GM18858 (cell line): ENCODE results near the gene ITGA8.
"Not testable (repeated sequence)": the region's sequence is repeated elsewhere in the genome, so short reads cannot be mapped to it uniquely, and the experiment has no call there.

ENCODE experiments used
- ATAC-seq: cut with Tn5 transposase; IDR thresholded peaks from one replicate; pipeline ENCODE4 v1.9.1; 2021; ENCODE audit not compliant: unreplicated experiment

Gene ITGA8

DNA sequence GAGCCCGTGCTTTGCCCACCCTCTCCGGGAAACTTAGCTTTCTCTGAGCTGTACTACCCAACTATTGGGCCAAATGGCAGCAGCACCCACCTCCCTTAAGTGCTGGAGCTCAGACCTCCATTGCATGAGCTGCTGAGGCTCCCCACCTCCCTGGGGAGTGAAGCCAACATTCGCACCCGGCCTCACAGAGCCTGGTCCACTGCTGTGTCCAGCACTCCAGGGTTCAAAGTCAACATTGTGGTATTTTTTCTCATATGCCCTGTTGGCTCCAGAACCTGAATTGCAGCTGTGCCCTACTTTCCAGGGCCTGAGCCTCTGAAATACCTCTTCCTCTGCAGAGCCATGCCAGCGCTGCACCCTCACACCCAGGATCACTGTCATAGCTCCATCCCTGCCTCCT lies 29.7 kb downstream of the ITGA8 start:
- ATAC-seq: no peak

DNA sequence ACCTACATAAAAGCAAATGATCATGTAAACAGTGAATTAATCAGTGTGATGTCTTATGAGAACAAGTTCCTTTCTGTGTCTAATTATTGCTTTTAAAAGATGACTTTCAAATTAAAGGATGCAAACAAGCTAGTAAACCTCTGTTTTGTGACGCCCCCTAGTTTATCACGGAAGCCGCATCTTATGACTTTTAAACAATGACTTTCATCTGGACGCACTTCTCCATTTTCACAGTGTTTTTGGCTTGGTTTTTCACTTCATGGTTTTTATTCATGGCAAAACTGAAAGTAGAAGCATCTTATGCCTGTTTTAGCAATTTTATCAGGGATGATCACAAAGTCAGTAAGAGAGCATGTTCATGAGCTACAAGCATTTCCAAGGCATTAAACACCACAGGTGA lies 35.0 kb downstream of the ITGA8 start:
- no peak for ATAC-seq

DNA sequence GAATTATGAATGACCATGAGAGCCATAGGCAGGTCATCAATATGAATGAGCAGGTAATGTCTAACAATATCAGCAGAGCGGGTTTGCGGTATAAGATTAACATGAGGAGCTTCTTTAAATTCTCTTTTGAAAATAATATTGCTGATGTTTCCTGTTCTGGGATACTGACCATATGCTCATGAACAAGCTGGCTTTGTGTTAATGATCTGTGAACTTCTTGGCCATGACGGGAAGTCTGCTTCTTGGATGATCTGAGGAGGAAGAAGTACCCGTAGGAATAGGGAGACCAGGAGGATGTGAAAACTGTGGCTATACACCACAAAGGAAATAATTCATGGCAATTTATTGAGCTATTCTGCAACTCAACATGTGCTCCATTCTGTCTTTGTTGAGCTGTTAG lies 38.6 kb downstream of the ITGA8 start:
- no peak for ATAC-seq

DNA sequence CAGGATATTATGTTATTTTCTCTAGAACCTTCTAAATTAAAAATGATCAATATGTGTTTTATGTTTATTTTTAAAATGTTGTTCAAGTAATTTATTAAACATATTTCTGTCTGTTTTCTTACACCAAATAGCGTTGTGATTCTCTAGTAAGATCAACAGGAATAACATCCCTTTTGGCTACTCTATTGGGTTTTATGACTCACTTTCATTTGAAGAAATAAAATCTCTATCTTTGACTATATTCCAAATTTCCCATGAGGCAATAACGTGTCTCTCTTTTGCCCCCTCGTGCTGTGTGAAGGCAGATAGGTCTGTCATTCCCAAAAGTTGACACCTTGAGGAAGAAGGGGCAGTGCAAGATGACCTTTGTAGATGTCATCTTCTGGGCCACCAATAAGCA lies 40.9 kb downstream of the ITGA8 start:
- no peak for ATAC-seq

DNA sequence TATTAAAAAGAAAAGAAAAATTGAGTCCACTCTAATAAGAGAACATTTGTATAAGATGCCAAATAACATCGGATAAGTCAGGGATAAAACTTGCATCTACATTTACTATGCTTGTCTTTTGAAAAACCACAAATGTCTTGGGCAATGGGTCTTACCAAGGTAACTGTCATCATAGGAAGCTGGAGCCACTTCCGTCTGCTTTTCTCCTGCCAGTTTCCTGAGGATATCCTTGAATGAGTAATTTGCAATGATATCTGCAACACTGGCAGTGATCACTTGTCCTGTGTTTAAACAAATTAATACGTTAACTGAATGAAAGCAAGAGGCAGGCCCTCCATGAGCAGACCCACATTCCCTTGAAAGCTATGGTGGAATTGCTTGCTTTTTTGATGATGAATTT lies 47.3 kb downstream of the ITGA8 start:
- ATAC-seq: no peak

DNA sequence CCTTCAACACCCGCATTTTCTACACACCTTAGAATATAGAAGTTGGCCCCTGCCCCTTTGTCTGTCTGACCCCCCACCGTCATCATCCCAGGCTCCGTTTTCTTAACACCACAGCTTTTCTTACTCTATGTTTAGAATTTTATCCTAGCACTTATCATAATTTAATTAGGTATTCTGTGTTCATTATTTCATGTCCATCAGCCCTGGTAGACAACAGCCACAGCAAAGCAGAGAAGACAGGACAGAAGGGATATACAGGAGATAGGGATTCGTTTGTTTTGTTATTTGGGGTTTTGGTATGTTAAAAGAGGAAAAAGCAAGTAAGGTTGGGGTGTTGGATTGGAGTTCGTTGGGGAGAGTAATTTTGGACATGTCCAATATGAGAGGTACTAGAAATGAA lies 48.8 kb downstream of the ITGA8 start:
- no peak for ATAC-seq

DNA sequence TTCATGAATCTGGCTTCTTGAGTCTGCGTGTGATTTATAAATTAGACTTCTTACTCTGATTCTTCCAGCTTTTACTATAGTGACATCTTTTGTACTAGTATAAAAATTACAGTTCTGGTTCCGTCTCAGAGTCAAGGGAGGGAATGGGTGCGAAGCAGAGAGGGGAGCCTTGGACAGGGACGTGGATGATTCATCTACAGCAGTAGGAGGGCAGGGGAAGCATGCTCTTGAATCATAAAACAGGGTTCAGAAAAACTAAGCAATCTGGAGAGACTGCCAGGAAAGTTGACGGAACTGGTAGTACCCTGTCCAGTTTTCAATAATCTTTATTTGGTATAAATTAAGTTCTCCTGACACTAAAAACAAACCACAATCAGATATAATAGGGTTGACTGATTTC lies 58.1 kb downstream of the ITGA8 start:
- ATAC-seq: no peak

DNA sequence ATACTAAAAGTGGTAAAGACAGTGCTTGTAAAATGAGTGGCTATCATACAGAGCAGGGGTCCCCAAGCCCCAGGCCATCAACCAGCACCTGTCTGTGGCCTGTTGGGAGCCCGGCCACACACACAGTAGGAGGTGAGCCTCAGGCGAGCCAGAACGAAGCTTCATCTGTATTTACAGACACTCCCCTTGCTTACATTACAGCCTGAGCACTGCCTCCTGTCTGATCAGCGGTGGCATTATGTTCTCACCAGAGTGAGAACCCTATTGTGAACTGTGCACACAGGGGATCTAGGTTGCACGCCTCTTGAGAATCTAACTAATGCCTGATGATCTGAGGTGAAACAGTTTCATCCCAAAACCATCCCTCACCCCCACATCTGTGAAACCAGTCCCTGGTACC lies 58.7 kb downstream of the ITGA8 start:
- no peak for ATAC-seq

DNA sequence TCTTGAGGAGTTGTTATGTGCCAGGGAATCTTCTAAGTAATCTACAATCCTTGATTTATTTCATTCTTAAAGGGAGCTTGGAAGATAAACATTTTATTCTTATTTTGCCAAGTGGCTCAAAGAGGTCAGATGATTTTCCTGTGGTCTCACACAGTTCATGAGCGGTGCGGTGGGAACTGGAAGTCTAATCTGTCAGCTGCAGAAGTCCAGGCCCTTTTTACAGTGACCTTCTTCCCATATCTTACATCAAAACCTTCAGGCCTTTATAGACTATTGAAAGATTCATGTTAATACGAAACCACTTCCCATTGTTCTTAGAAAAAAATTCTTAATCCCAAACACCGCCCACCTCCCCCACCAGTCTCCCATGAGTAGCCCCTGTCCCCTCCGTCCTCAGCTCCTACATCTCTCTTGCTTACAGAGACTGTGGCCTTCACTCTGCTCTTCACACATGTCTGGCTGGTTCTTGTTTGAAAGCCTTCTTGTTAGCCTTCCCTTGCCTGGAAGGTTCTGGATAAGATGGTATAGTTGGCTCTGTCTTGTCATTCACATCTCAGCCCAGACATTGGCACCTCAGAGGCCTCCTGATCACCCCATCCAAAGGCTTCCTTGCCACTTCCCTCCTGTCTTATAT lies 61.5 kb downstream of the ITGA8 start:
- ATAC-seq: no peak

DNA sequence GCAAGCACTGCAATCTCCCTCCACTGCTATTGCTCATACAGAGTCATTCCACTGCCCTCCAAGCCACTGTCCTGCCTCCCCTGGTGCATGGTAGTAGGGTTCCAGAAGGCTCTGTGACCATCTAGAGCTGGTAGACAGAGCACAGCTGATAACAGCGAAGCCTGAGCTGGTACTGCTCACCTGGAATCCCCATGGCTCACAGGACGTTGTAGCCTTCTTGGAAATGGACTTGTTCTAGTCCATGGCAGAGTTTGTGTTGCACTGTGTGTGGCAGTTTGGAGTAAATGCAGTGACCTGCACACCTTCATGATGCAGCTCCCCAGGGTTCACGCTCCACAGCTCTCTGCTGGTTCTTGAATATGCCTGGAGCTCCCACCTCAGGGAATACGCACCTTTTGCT lies 67.0 kb downstream of the ITGA8 start:
- ATAC-seq: no peak

DNA sequence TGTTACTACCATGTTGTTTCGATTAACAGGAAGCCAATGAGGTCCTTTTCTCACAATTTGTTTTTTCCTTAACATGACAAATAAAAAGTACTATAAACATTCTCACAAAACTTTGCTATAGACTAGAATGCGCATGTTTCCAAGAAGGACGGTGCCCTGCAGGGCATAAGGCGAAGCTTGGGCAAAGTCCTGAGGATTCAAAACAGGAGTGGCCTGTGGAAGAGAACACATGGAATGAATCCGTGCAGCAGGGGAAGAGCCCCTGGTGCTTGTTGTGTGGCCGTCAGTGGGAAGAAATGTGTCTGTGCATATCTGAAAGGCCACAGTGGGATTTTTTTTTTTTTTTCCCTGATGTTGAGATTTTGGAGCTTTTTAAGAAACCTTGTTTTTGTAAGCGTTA lies 67.6 kb downstream of the ITGA8 start:
- ATAC-seq: no peak

DNA sequence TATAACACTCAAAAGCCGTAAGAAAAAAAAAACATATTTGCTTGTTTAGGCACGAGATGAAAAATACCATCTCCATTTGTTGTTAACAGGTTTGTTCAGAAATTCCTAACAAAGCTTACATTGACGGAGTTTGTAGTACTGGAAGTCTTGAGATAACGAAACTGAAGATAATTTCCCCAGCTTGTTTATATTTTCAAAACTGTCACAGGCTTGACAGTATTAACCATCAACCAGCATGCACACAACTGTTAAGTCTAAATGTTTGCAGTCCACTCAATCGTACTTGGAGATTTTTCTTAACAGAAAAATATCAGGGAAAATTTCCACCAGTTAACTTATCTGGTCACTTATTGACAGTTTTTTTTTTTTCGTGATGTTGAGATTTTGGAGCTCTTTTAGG lies 68.5 kb downstream of the ITGA8 start:
- ATAC-seq: no peak

DNA sequence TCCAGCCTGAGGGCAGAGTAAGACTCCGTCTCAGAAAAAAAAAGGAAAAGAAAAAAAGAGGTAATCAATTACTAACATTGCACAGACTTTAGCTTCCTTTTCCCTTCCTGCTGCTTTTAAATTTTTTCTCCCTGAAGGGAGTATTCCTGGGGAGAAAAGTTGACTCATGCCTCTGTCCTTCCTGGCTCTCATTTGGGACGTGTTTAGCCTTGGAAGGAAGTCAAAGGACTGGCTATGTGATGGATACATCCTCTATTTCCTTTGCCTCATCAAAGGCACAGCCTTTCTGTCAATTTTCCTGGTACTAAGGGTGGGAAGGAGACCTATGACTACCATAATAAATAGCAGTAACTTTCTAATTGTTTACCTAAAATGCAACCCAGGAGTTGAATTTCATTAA lies 77.6 kb downstream of the ITGA8 start:
- ATAC-seq: no peak

DNA sequence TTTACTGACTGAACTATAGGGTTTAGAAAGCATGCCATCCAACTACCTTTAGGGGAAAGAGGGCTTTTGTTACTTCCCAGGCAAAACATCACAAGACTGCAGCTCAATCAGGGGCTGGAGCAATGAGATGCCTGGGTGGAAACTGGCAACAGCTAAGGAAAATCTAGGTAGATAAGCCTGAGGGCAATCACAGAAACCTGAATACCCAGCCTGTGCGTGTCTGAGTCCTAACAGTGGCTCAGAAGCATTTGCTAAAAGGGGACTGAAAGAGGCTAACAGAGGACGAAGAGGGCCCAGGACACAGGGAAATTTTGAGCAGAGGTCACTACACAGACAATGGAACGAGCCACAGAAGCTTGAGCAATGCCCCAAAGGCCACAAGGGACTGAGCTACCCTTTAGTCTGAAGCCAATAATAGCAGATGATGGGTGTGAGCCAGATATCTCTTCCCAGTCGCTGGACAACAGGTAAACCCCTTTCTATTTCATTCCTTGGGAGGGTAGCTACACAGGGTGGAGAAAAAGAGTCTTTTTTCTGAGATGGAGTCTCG lies 79.1 kb downstream of the ITGA8 start:
- no peak for ATAC-seq

DNA sequence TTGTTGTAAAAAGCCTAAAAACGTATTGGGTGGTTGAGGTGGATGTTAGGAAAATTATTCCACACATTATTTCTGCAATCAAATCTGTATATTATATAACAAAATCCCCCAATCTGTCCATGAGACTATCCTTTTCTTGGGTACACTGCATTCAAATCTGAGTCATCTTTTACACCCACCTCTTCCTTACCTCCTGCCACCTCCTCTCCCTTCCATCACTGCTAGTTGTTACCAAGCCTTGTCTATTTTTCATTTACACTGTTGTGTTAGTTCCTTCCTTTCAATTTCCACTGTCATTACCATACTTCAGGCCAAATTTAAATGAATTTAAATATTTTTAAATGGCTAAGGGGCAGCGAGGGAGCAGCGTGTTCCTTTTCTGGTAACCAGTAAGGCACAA lies 83.3 kb downstream of the ITGA8 start:
- ATAC-seq: no peak

DNA sequence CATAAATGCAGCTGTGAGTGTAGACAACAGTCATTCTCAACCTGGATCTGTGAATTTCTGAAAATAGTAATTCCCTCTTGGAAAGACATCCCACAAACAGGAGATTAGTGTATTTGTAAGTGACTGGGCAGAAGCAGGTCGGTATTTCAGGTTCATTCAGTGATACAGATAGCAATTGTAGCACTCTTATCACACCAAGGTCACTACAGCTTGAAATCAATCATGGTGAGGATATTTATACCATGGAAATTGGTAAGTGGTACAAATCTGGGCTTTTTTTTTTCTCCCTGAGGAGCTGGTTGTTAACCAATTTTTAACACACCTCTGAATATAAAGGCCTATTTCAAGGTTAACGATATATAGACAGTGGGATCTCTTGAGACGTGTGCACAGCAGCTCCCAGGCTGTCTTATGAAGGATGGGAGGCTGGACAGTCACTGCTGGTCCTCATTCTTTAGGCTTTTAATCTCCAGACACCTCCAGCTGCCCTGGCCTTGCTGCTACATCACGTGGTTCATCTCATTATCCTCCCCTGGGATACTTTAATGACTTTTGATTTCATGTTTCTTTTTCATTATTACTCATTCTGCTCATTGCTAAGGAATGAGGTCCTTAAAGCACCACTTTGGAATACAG lies 87.1 kb downstream of the ITGA8 start:
- ATAC-seq: no peak

DNA sequence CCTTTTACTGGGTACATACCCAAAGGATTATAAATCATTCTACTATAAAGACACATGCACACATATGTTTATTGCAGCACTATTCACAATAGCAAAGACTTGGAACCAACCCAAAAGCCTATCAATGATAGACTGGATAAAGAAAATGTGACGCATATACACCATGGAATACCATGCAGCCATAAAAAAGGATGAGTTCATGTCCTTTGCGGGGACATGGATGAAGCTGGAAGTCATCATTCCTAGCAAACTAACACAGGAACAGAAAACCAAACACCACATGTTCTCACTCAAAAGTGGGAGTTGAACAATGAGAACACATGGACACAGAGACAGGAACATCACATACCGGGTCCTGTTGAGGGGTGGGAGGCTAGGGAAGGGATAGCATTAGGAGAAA lies 88.5 kb downstream of the ITGA8 start:
- not testable (repeated sequence) for ATAC-seq

DNA sequence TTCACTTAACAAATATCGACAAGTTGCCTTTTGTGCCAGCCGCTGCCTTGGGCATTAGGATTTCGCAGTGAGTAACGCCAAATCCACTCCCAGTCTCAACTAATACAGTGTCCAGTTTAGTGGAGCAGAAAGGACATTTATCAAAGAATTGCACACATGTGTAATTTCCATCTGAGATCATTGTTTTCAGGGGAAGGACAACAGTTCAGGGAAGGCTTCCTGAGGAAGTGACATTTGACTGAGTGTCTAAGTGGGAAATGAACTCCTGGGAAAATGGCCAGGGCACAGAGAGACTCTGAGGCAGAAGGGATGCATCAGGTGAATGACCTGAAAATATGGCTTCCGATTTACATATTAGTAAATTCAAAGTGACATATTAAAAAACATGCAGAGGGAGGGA lies 89.4 kb downstream of the ITGA8 start:
- no peak for ATAC-seq

DNA sequence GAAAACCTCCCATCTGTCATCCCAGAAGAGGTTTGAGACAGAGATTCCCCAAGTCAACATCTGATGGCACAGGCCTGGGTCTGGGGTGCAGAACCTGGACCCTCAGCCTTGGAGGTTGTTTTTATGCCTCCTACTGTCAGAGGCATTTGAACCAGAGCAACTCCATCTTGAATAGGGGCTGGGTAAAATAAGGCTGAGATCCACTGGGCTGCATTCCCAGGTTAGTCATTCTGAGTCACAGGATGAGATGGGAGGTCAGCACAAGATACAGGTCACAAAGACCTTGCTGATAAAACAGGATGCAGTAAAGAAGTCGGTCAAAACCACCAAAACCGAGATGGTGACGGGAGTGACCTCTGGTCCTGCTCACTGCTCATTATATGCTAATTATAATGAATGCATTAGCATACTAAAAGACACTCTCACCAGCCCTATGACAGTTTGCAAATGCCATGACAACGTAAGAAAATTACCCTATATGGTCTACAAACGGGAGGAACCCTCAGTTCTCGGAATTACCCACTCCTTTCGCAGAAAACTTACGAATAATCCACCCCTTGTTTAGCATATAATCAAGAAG lies 92.0 kb downstream of the ITGA8 start:
- no peak for ATAC-seq

DNA sequence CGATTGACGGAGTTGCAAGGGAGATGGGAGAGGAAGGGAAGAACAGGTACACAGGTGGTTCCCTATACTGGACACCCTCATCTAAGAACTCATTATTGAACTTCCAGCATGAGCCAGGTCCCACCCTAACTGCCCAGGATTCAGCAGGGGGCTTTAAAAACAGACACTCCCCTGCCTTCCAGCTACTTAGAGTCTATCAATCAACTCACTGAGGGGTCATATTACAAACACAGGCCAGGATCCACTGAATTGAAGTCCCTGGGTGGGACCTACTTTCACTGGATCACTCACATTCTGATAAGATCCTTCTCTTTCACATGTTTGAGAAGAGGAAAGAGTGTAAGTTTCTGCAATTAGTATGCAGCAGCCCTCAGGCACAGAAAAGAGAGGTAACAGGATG lies 92.8 kb downstream of the ITGA8 start:
- no peak for ATAC-seq

DNA sequence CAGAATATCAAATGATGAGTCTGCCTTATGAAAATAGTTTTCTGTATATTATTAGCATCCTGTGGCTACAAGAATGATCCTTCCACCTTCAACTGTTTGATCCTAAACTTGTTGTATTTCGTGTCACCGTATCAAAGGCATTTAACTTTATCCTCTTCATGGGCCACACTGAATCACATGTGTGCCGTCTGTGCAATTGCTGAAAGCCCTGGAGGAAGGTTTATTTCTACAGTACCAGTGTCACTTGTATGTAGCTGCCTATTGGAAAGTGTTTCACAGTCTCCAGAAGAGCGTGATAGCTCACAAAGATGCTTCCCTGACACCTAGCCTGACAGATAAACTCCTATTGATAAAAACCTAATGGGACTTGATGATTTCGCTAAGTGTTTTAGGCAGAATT lies 94.5 kb downstream of the ITGA8 start:
- ATAC-seq: no peak

DNA sequence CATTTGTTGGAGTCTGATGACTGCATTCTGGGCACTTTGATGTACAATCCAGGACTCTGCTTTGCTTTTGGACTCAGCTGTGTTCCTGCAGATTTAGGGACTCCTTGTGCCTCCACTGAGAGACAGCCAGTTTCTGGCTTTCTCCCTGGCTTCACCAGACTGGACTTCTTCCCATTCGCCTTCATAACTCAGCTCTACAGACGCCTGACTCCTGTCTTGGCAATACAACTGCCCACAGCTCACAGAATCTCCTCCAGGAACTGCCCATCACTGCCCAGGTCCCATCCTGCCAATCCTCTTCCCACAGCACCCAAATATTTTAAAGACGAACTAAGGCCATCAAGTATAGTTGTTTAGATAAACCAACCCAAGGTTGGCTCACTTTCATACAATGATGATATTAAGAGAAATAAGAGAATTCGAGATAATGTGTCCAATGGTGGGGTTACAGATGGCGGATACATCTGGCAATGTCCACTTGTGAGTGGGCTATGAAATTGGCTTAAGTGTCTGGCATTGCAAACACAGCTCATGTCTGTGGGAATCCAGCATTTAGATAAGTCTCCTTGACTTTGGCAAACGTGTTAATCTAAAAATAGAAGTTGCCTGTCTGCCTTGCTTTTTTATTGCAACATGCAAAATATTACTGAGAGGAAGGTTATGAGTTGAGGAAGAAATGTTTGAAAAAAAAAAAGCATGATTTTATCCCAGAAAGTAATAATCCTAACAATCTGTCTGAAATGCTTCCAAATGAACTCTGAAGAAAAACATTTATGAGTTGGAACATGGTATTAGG lies 95.1 kb downstream of the ITGA8 start:
- ATAC-seq: no peak
